ENCODE results near the gene KIFC1.
"Not testable (repeated sequence)": the region's sequence is repeated elsewhere in the genome, so short reads cannot be mapped to it uniquely, and the experiment has no call there.

- not testable (repeated sequence) for TF ChIP-seq CTCF (IDR thresholded peaks at IDR 0.05; ENCODE audit: low read length); EZH2 (IDR thresholded peaks at IDR 0.05; ENCODE audit: borderline replicate concordance, low read length)
Measured at GRCh38 chr6:33367715-33368025, 24.0 kb upstream of the KIFC1 start.
